Sigmoid colon (tissue), 4 donors: ENCODE results near the gene FNIP1.

Source experiments
- CTCF ChIP-seq, 4 experiments: fragments of 450-650 bp in 3 of 4; fragments of 200-600 bp in 1 of 4; IDR thresholded peaks; one replicate each; pipeline ENCODE4 v1.5.1; 2016 to 2019; ENCODE audit warnings: antibody characterized with exemption in 4 of 4, mild to moderate bottlenecking in 3 of 4, moderate library complexity in 2 of 4
- EP300 ChIP-seq, 4 donors: sonication (generic); formaldehyde crosslinking; IDR thresholded peaks; one replicate each; pipeline ENCODE4 v1.6.1; 2017; ENCODE audit warnings: antibody characterized with exemption in 4 of 4
- POLR2A ChIP-seq, 2 donors: fragments of 450-650 bp; IDR thresholded peaks; one replicate each; pipeline ENCODE4 v1.6.1; 2016; ENCODE audit warnings: antibody characterized with exemption in 2 of 2, mild to moderate bottlenecking in 2 of 2, moderate library complexity in 2 of 2
- POLR2AphosphoS5 ChIP-seq, 4 donors: sonication (generic); formaldehyde crosslinking; IDR thresholded peaks; one replicate each; pipeline ENCODE4 v1.6.1; 2017; ENCODE audit warnings: antibody characterized with exemption in 4 of 4

- TF ChIP-seq CTCF (IDR thresholded peaks at IDR 0.05) = no peak
- TF ChIP-seq EP300 (IDR thresholded peaks at IDR 0.05) = no peak
- no peak for TF ChIP-seq POLR2A (IDR thresholded peaks at IDR 0.05)
- TF ChIP-seq POLR2AphosphoS5 (IDR thresholded peaks at IDR 0.05) = no peak
These were observed 124.0 kb downstream of the FNIP1 start for GRCh38 chr5:131672776-131673175.
